ENCODE measurements around the gene PCDHGA9.
"Not testable (repeated sequence)": the region's sequence is repeated elsewhere in the genome, so short reads cannot be mapped to it uniquely, and the experiment has no call there.

PCDHGA9 gene

GRCh38 chr5:141402553-141403243 is at the start of gene PCDHGA9:
Gene PCDHGA9, plus strand, starts transcription at chr5:141402778. Its CDS starts 175 bp downstream, at chr5:141402953.
- no peak for DNase-seq (ENCODE audit: low read depth)

GRCh38 chr5:141354900-141355469 is 47.6 kb upstream of the PCDHGA9 start, which contains the start of gene PCDHGA4:
Gene PCDHGA4, plus strand, starts transcription at chr5:141355021. Its CDS starts 87 bp downstream, at chr5:141355108.
- no peak for DNase-seq (ENCODE audit: low read depth)

GRCh38 chr5:141355641-141356040 is 46.9 kb upstream of the PCDHGA9 start:
- no peak for DNase-seq (ENCODE audit: low read depth)

GRCh38 chr5:141356133-141356532 is 46.4 kb upstream of the PCDHGA9 start:
- no peak for DNase-seq (ENCODE audit: low read depth)

- DNase-seq (ENCODE audit: low read depth), result no peak
Observed at GRCh38 chr5:141356950-141357349, 45.6 kb upstream of the PCDHGA9 start.

GRCh38 chr5:141359790-141360426 is 42.7 kb upstream of the PCDHGA9 start, which contains the start of gene PCDHGB2:
Gene PCDHGB2, plus strand, starts transcription at chr5:141359994. Its CDS starts 142 bp downstream, at chr5:141360136.
- no peak for DNase-seq (ENCODE audit: low read depth)

- no peak for DNase-seq (ENCODE audit: low read depth)
Observed at GRCh38 chr5:141360685-141361084, 41.9 kb upstream of the PCDHGA9 start.

- no peak for DNase-seq (ENCODE audit: low read depth)
Observed at GRCh38 chr5:141362719-141363118, 39.9 kb upstream of the PCDHGA9 start.

- DNase-seq (ENCODE audit: low read depth), result no peak
Observed at GRCh38 chr5:141363952-141364660, 38.5 kb upstream of the PCDHGA9 start, which contains the start of gene PCDHGA5. Gene PCDHGA5, plus strand, starts transcription at chr5:141364162. Its CDS starts 169 bp downstream, at chr5:141364331.

GRCh38 chr5:141366016-141366896 is 36.3 kb upstream of the PCDHGA9 start:
- no peak for DNase-seq (ENCODE audit: low read depth)

- DNase-seq (ENCODE audit: low read depth), result peak; percentile 9
Observed at GRCh38 chr5:141369994-141370848, 32.4 kb upstream of the PCDHGA9 start, which contains the start of gene PCDHGB3. Gene PCDHGB3, plus strand, starts transcription at chr5:141370242. Its CDS starts 153 bp downstream, at chr5:141370395.

- DNase-seq (ENCODE audit: low read depth), result no peak
Observed at GRCh38 chr5:141371572-141372475, 30.8 kb upstream of the PCDHGA9 start.

GRCh38 chr5:141373673-141374317 is 28.8 kb upstream of the PCDHGA9 start, which contains the start of gene PCDHGA6:
Gene PCDHGA6, plus strand, starts transcription at chr5:141373891. Its CDS starts 193 bp downstream, at chr5:141374084.
- DNase-seq (ENCODE audit: low read depth), result no peak

GRCh38 chr5:141374627-141375026 is 28.0 kb upstream of the PCDHGA9 start:
- DNase-seq (ENCODE audit: low read depth), result no peak

GRCh38 chr5:141375444-141376155 is 27.0 kb upstream of the PCDHGA9 start:
- not testable (repeated sequence) for DNase-seq (ENCODE audit: low read depth)

GRCh38 chr5:141382469-141383294 is 19.9 kb upstream of the PCDHGA9 start, which contains the start of gene PCDHGA7:
Gene PCDHGA7, plus strand, starts transcription at chr5:141382742. Its CDS starts 158 bp downstream, at chr5:141382900.
- DNase-seq (ENCODE audit: low read depth), result no peak

GRCh38 chr5:141383345-141383744 is 19.2 kb upstream of the PCDHGA9 start:
- no peak for DNase-seq (ENCODE audit: low read depth)
